H1 (cell line): ENCODE measurements around the gene BRD8. TPM values are rescaled to one million over a fixed set of nuclear protein-coding genes. Genes with fewer than 3 reads are reported as not detected.
A peak's percentile ranks its signal among the peaks of the same experiment; 100 is the strongest.

Experiments
- CHD1 ChIP-seq: IDR thresholded peaks from 2 replicates; pipeline ENCODE4 v1.6.1; 2012; ENCODE audit warnings: low read depth, low read length, improper control_type of control experiment
- E2F6 ChIP-seq: IDR thresholded peaks from 2 replicates; pipeline ENCODE4 v1.6.1; 2012; ENCODE audit warnings: inconsistent platforms
- HDAC6 ChIP-seq: IDR thresholded peaks from one replicate; pipeline ENCODE4 v1.7.1; 2012; ENCODE audit warnings: low read depth, mild to moderate bottlenecking, inconsistent platforms, low read length, moderate library complexity
- JUN ChIP-seq: IDR thresholded peaks from 2 replicates; pipeline ENCODE4 v1.6.1; 2011; ENCODE audit warnings: low read depth, mild to moderate bottlenecking, improper control_type of control experiment, low read length
- KDM4A ChIP-seq: IDR thresholded peaks from one replicate; pipeline ENCODE4 v1.7.1; 2012; ENCODE audit warnings: low read depth, mild to moderate bottlenecking, moderate library complexity, low read length, inconsistent platforms; ENCODE audit not compliant: severe bottlenecking
- NANOG ChIP-seq: IDR thresholded peaks from 2 replicates; pipeline ENCODE4 v1.6.1; 2011; ENCODE audit warnings: low read length, low read depth, mild to moderate bottlenecking, inconsistent platforms; ENCODE audit not compliant: insufficient read depth, poor library complexity, severe bottlenecking
- SIX5 ChIP-seq: IDR thresholded peaks from 2 replicates; pipeline ENCODE4 v1.6.1; 2011; ENCODE audit warnings: mild to moderate bottlenecking, low read depth, low read length
- SP1 ChIP-seq: IDR thresholded peaks from 2 replicates; pipeline ENCODE4 v1.6.1; 2011; ENCODE audit warnings: low read depth, low read length
- SRF ChIP-seq: IDR thresholded peaks from 2 replicates; pipeline ENCODE4 v1.6.1; 2011; ENCODE audit warnings: mild to moderate bottlenecking, low read depth, low read length, moderate library complexity
- polyA plus RNA-seq, 7 experiments: library from polyadenylated mRNA; depleted of rRNA in 3 of 7; stranded (reverse) in 5 of 7; unstranded in 2 of 7; fragments of >200 nt in 5 of 7; fragments of 200-250 nt in 2 of 7; gene quantifications; 1 replicate in 5 of 7; 2 replicates in 1 of 7; 4 replicates in 1 of 7; pipeline versions ENCODE4 v1.2.1 to v1.2.3, GENCODE V29; 2011 to 2013; ENCODE audit warnings: missing spikeins in 2 of 7, mixed read lengths in 2 of 7
- total RNA-seq: library from RNA; stranded (reverse); fragmentation: NEBNext Ultra II Directional; extraction: Animal tissue kit (Norgen Biotek cat#: 25700); gene quantifications from 2 replicates; pipeline ENCODE4 v1.2.1, GENCODE V29; 2021
- TF ChIP-seq, protein P1 (sequence below): fragments of 300-600 bp; sonication (generic); IDR thresholded peaks from 2 replicates; pipeline ENCODE4 v1.7.1; 2012; ENCODE audit warnings: low read length, moderate library complexity, mild to moderate bottlenecking, inconsistent platforms; ENCODE audit not compliant: insufficient replicate concordance

The BRD8 gene
- total and polyA plus RNA-seq, 2 of the 8 experiments (the other 6 are each of a cell fraction or from before 2014, with no cell fraction given) = 37.8 to 75.8 TPM

DNA sequence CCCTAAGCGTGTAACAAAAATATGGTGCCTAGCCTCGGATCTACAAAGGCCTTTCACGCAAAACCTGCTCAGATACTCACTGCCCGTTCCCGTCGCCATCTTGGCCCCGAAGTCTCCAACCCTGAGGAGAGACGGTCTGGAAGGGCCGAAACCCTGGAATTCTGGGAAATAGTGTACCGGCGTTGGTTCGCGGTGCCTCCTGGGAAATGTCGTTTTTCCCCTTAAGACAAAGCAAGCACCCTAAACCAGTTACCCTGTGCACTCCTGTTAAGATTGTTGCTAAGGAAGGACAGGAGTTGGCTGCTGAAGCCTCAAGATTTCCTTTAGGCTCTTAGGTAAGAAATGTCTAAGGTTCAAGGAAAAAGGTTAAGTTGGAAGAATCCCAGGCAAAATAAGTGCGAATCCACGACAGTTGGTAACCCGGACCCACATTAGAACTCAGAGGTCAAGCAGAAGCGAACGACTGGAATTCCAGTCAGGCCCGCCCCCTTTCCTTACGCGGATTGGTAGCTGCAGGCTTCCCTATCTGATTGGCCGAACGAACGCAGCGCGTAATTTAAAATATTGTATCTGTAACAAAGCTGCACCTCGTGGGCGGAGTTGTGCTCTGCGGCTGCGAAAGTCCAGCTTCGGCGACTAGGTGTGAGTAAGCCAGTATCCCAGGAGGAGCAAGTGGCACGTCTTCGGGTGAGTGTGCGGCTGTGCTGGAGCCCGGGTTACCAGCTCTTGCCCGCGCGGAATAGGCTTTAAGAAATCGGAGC, at the start of gene BRD8, which contains the start of gene KIF20A (continued):
- TF ChIP-seq, protein P1, sequence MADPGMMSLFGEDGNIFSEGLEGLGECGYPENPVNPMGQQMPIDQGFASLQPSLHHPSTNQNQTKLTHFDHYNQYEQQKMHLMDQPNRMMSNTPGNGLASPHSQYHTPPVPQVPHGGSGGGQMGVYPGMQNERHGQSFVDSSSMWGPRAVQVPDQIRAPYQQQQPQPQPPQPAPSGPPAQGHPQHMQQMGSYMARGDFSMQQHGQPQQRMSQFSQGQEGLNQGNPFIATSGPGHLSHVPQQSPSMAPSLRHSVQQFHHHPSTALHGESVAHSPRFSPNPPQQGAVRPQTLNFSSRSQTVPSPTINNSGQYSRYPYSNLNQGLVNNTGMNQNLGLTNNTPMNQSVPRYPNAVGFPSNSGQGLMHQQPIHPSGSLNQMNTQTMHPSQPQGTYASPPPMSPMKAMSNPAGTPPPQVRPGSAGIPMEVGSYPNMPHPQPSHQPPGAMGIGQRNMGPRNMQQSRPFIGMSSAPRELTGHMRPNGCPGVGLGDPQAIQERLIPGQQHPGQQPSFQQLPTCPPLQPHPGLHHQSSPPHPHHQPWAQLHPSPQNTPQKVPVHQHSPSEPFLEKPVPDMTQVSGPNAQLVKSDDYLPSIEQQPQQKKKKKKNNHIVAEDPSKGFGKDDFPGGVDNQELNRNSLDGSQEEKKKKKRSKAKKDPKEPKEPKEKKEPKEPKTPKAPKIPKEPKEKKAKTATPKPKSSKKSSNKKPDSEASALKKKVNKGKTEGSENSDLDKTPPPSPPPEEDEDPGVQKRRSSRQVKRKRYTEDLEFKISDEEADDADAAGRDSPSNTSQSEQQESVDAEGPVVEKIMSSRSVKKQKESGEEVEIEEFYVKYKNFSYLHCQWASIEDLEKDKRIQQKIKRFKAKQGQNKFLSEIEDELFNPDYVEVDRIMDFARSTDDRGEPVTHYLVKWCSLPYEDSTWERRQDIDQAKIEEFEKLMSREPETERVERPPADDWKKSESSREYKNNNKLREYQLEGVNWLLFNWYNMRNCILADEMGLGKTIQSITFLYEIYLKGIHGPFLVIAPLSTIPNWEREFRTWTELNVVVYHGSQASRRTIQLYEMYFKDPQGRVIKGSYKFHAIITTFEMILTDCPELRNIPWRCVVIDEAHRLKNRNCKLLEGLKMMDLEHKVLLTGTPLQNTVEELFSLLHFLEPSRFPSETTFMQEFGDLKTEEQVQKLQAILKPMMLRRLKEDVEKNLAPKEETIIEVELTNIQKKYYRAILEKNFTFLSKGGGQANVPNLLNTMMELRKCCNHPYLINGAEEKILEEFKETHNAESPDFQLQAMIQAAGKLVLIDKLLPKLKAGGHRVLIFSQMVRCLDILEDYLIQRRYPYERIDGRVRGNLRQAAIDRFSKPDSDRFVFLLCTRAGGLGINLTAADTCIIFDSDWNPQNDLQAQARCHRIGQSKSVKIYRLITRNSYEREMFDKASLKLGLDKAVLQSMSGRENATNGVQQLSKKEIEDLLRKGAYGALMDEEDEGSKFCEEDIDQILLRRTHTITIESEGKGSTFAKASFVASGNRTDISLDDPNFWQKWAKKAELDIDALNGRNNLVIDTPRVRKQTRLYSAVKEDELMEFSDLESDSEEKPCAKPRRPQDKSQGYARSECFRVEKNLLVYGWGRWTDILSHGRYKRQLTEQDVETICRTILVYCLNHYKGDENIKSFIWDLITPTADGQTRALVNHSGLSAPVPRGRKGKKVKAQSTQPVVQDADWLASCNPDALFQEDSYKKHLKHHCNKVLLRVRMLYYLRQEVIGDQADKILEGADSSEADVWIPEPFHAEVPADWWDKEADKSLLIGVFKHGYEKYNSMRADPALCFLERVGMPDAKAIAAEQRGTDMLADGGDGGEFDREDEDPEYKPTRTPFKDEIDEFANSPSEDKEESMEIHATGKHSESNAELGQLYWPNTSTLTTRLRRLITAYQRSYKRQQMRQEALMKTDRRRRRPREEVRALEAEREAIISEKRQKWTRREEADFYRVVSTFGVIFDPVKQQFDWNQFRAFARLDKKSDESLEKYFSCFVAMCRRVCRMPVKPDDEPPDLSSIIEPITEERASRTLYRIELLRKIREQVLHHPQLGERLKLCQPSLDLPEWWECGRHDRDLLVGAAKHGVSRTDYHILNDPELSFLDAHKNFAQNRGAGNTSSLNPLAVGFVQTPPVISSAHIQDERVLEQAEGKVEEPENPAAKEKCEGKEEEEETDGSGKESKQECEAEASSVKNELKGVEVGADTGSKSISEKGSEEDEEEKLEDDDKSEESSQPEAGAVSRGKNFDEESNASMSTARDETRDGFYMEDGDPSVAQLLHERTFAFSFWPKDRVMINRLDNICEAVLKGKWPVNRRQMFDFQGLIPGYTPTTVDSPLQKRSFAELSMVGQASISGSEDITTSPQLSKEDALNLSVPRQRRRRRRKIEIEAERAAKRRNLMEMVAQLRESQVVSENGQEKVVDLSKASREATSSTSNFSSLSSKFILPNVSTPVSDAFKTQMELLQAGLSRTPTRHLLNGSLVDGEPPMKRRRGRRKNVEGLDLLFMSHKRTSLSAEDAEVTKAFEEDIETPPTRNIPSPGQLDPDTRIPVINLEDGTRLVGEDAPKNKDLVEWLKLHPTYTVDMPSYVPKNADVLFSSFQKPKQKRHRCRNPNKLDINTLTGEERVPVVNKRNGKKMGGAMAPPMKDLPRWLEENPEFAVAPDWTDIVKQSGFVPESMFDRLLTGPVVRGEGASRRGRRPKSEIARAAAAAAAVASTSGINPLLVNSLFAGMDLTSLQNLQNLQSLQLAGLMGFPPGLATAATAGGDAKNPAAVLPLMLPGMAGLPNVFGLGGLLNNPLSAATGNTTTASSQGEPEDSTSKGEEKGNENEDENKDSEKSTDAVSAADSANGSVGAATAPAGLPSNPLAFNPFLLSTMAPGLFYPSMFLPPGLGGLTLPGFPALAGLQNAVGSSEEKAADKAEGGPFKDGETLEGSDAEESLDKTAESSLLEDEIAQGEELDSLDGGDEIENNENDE = no peak
- TF ChIP-seq NANOG (no peak), KDM4A (peak; percentile 54), SP1 (peak; percentile 86), E2F6 (peak; percentile 59), JUN (no peak), SRF (no peak), SIX5 (peak; percentile 52), CHD1 (no peak), HDAC6 (no peak)
